Activated CD4-positive, alpha-beta T cell treated with anti-CD3 and anti-CD28 coated beads, Interleukin-2, amount 50 U/mL, for 24 hours (primary cell): ENCODE measurements around the gene CADM4.
"Not testable (repeated sequence)": the region's sequence is repeated elsewhere in the genome, so short reads cannot be mapped to it uniquely, and the experiment has no call there.

Source experiments
- DNase-seq, 2 donors: peaks; one replicate each; pipeline ENCODE4 v3.0.0-alpha.2; 2020; ENCODE audit warnings: low read depth in 1 of 2, low spot score in 1 of 2

CADM4 gene, protein sequence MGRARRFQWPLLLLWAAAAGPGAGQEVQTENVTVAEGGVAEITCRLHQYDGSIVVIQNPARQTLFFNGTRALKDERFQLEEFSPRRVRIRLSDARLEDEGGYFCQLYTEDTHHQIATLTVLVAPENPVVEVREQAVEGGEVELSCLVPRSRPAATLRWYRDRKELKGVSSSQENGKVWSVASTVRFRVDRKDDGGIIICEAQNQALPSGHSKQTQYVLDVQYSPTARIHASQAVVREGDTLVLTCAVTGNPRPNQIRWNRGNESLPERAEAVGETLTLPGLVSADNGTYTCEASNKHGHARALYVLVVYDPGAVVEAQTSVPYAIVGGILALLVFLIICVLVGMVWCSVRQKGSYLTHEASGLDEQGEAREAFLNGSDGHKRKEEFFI

DNA sequence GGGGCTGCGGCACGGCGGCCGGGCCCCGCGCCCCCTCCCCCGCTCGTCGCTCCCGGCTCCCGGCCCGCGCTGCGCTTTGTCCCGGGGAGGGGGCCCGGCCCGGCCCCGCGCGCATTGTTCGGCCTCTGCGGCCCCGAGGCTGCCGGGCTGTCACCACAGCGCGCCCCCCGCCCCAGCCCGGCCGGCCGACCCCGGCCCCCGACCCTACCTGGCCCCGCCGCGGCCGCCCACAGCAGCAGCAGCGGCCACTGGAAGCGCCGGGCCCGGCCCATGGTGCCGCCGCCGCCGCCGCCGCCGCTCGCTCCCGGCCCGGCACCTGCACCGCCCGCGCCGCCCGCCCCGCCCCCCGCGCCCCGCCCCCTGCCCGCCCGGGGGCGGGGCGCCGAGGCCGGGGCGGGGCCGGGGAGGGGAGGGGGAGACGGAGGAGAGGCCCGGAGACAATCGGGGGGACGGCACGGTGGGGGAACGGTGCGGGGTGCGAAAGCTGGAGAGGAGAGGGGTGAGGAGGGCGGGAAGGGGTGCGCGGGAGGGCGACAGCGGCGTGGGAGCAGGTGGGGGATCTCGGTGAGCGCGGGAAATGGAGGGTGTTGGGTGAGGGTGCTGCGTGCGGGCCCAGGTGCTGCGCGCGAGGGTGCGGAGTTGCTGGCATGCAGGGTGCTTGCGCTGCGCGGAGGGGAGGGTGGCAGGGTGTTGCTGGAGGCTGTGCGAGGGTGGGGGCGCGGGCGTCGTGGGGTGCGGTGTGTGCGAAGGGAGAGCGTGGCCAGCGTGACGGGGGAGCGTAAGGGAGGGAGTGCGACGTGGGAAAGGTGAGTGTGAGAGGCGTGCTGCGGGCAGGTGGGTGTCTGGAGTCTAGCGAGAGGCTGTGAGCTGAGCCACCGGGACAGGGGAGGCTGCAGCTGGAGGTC is at the start of gene CADM4:
Gene CADM4 (minus strand): TSS at position 332 of the 905 bp plus-strand sequence. CDS start 60 bp downstream, at position 272.
- DNase-seq: peak in 1 of 2 donors; percentile 15

DNA sequence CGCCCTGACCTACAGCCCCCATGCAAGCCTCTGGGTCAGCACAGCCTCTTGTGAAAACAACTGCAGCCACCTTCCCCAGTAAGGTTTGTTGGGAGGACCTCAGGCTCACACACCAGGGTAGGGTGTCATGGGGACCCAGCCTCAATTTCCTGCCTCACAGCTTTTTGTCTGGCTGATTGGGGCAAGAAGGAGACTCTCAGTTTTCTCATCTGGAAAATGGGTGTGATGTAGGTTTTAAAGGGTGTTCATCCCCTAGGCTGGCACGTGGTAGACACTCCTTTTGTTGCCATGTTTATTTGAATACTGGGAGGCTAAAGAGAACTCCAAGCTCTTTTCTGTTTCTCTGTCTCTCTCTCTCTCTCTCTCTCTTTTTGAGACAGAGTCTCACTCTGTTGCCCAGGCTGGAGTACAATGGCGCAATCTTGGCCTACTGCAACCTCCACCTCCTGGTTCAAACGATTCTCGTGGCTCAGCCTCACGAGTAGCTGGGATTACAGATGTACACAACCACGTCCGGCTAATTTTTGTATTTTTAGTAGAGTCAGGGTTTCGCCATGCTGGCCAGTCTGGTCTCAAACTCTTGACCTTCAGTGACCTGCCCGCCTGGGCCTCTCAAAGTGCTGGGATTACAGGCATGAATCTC is 48.5 kb upstream of the CADM4 start:
- DNase-seq: no peak

DNA sequence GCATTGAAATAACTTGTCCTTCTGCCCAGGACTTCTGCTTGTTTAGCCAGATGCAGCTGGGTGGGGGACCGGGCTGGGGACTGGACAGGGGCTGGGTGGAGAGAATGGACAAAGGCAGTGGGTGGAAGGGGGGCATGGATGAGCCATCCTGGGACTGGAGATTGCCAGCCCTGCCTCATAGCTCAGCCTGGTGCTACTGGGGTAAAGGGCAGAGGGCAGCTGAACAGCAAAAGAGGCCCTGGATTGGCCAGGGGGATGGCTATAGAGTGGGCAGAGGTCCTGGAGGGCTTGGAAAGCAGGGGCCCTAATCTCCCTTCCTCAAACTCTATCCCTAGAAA is 48.0 kb upstream of the CADM4 start:
- no peak for DNase-seq

DNA sequence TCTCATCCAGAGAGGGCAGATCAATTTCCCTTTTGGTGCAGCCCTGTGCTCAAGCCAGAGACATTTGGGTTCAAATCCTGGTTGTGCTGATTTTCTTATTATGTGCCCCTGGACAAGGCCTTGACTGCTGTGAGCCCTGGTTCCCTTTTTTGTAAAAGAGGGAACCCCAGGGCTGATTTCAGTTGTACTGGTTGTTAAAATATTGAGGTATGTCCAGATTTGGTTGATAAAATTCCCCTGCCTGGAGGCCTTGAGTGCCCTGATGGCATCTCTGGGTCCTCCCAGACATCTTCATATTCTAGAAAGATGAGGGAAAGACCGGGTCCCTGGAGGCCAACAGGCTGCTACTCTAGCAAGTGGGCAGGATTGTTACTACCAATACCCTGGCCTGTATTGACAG is 44.7 kb upstream of the CADM4 start:
- DNase-seq: no peak

DNA sequence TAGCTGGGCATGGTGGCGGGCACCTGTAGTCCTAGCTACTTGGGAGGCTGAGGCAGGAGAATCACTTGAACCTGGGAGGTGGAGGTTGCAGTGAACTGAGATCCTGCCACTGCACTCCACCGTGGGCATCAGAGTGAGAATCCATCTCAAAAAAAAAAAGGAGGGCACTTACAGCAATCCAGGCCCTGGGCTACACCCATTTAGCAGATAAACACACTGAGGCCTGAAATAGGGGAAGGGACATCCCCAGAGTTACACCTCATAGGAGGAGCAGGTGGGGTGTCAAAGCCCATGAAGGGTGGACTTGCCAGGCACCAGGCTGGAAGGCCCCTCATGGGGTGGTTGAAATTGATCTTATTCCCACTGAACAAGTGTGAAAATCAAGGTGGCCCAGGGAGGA is 44.3 kb upstream of the CADM4 start:
- DNase-seq: no peak

DNA sequence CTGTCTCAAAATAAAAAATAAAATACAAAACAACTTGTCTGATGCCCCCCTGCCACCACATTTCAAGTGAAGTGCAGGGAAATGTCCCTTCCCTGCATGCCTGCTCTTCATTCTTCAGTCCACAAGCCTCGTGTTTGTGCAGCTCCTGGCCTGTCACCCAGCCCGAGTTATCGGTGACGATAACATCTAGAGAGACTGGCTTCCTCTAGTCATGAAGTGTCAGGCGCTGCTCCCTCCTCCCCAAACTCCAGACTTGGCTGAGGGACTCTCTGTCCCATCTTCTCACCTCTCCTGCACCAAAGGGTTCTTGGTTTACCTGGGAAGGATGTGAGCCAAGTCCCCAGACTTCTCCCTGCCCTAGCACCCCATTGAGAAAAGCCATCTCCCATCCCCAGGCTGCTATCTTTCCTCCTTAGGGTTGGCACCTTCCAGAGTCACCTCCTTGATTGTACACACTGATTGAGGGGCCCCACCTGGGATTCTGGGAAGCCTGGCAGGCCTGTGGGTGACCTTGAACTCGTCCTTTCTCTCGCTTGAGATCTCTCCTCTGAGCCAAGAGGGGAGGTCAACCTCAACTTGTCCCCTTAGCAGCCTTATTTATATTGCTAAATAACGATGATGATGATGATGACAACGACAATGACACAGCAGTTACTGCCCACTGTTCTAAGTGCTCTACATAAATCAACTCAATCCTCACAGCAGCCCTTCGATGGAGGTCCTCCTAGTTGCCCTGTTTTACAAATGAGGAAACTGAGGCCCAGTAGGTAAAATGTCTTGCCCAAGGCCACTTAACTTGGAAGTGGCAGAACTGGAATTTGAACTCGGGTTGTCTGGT is 43.4 kb upstream of the CADM4 start:
- DNase-seq: no peak

DNA sequence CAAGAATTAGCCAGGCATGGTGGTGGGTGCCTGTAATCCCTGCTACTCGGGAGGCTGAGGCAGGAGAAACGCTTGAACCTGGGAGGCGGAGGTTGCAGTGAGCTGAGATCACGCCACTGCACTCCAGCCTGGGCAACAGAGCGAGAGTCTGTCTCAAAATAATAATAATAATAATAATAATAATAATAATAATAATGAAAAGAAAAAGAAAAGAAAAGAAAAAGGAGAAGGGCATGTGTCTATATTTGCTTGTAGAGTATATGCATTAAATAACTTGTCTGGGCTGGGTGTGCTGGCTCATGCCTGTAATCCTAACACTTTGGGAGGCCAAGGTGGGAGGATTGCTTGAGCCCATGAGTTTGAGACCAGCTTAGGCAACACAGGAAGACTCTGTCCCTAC is 42.6 kb upstream of the CADM4 start:
- DNase-seq: not testable (repeated sequence)

DNA sequence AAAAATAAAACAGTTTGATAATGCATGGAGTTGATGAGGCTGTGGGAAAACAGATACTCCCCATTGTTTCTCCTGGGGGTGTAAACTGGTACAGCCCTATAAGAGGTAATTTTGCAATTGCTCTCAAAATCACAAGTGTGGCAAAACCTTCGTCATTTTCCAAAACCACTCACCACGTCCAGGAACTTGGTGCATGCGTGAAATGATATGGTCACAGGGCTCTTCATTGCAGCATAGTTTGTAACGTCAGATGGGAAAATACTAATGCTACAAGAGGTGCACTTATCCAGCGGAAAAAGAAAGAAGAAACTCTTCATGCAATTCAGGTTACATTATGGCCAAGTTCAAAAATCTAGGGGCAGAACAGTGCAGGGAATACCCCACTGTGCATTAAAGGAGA is 42.2 kb upstream of the CADM4 start:
- no peak for DNase-seq

DNA sequence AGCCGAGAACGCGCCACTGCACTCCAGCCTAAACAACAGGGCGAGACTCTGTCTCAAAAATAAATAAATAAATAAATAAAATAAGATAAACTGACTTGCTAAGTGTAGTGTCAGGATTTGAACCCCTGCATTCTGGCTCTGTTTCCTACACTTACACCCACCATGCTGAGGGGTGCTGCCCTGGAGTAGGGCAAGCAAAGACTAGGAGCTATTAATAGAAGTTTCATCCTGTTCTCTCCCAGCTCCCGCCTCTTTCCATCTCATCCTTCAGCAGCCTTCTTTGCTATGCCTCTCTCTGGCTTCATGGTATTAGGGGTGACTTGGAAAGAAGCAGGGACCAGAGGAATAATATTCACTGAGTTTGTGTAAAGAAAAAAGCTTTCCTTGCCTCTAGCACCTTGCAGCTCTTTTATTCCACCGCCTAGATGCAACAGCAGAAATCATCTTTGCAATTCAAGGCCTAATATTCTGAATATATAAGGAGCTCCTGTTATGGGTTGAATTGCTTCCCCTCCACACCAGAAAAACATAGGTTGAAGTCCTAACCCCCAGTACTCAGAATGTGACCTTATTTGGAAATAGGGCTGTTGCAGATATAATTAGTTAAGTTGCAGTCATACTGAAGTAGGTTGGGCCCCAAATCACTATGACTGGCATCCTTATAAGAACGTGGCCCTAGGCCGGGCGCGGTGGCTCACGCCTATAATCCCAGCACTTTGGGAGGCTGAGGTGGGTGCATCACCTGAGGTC is 39.0 kb upstream of the CADM4 start:
- no peak for DNase-seq

DNA sequence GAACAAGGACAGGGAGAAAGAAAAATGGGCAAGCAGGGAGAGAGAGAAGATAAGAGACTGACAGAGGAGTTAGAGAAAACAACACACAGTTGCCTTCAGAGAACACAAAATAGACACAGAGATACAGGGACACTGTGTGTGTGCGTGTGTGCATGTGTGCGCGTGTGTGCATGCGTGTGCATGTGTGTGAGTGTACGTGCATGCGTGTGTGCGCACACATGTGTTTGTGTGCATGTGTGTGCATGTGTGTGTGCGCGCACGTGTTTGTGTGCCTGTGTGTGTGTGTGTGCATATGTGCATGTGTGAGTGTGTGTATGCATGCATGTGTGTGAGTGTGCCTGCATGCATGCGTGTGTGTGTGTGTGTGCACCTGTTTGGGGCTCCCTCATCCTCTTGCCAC is 36.3 kb upstream of the CADM4 start:
- DNase-seq: no peak

DNA sequence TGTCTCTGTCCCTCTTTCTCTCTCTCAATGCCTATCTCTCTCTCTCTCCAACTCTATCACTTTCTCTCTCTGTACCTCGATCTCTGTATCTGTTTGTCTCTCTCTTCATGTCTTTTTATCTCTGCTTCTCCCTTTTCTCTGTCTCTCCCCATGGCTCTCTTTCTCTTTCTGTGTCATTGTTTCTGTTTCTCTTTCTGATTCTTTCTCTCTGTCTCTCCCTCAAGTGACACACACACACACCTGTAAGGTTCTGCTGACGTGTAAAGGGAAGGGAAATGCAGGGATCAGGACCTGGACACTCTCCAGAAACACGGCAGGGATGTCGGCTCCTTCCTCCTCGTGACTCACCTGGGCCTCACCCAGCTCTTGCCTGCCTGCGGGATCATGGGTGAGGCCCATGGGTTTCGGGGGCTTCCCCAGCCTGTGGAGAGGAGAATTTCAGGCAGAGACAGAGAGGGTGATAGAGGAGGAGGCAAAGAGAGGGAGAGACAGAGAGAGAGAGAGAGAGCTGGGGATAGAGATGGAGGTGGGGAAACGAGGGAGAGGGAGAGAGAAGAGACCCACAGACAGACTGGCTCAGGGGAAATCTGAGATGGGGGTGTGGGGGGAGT is 35.7 kb upstream of the CADM4 start:
- DNase-seq: no peak

DNA sequence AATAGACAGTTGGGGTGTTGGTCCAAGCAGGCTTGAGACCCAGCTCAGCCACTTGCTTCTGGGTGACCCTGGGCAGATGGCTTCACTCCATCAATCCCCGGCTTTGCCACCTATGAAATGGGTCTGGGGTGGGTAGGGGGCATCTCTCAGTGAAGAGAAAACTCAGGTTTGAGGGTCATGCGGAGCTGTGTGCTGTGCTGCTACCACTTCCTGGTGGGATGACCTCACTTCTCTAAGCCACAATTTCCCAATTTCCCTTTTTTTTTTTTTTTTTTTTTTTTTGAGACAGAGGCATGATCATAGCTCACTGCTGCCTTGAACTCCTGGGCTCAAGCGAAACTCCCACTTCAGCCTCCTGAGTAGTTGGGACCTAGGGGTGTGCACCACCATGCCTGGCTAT is 34.9 kb upstream of the CADM4 start:
- DNase-seq: no peak

DNA sequence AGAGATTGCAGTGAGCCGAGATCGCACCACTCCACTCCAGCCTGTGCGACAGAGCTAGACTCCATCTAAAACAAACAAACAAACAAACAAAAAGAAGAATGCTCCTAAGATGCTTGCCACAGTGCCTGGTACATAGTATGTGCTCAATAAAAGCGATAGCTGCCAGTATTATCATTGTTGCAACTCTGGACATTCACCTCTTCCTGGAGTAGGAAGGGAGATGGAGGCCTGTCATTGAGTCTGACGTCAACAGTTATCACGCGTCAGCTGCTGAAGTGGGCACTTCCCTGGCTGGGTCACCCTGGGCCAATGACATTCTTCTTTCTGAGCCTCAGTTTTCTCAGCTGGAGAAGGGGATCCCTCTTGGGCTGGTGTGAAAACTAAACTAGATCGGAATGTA is 34.5 kb upstream of the CADM4 start:
- no peak for DNase-seq

DNA sequence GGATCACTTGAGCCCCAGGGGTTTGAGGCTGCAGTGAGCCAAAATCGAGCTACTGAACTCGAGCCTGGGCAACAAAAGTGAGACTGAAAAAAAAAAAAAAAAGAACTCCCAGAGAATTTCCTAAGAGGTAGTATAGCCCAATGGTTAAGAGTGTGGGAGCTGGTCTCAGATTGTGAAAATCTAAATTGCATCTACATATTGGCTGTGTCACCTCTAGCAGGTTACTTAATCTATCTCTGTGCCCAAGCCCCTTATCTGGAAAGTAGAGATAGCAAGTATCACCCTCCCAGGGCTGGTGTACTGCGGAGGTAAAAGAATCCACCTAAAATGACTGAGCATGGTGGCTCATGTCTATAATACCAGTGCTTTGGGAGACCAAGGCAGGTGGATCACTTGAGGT is 34.0 kb upstream of the CADM4 start:
- DNase-seq: no peak

DNA sequence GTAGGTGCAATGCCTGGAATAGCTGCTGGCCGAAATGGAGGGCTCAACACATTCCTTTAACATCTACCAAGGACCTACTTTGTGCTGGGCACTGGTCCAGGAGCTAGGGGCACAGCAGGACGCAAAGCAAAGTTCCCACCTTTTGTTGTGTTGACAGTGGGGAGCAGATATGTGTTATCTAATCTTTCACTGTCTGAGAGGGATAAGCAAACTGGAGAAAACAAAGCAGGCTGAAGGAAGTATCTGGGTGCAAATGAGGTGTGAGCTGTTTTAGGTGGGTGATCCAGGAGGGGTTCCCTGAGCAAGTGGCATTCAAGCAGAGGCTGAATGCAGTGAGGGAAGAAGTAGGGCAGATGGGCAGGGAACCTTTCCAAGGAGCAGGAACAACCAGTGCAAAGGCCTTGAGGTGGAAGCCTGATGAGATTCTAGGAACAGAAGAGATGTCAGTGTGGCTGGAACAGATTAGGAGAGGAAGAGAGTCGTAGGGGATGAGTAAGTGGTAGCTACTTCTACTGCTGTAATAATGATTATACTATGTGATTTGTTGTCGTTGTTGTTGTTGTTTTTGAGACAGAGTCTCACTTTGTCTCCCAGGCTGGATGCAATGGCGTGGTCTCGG is 32.5 kb upstream of the CADM4 start:
- DNase-seq: no peak

DNA sequence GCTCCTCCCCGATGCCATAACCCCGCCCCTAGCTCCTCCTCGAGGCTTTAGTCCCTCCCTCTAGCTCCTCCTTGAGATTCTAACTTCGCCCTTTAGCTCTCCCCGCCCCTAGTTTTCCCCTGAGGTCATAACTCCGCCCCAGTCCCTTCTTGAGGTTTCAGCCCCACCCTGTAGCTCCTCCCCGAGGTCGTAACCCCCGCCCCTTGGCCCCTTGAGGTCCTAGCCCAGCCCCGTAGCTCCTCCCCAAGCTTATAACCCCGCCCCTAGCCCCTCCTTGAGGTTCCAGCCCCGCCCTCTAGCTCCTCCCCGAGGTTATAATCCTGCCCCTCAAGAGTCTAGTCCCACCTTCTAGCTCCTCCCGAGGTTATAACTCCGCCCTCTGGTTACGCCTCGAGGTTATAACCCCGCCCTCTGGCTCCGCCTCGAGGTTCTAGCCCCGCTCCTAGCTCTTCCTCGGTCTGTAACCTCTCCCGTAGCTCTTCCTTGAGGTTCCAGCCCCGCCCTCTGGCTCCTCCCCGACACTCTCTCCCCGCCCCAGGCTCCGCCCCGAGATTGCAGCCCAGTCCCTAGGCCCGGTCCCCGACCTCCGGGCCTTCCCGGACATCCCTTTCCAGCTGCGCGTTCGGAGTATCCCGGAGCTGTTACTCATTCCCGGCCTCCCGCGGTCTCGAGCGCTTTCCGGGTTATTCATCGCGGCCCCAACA is 28.9 kb upstream of the CADM4 start:
- peak; percentile 91 to 95 for DNase-seq

DNA sequence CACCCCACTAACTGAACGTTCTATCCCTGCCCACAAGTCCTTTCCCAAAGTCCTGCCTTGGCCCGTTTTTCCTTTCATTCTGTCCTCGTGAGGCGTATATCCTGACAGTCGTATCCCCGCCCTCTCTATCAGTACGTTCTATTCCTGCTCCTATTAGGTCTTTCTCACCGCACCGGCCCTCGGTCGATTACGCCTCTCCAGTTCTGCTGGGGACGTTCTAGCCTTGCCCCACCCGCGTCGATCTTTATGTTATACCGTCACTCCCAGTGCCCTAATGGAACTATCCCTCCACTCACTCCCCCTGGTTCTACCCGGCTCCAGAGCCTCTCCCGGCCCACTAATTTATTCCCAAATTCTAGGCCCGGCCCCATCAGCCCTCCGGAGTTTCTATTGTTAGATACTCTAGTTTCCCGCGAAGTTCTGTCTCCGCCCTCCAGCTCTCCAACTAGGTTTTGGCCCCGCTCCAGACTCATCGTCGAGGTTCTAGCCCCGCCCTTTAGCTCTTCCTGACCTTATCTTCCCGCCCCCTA is 28.3 kb upstream of the CADM4 start:
- DNase-seq: no peak

DNA sequence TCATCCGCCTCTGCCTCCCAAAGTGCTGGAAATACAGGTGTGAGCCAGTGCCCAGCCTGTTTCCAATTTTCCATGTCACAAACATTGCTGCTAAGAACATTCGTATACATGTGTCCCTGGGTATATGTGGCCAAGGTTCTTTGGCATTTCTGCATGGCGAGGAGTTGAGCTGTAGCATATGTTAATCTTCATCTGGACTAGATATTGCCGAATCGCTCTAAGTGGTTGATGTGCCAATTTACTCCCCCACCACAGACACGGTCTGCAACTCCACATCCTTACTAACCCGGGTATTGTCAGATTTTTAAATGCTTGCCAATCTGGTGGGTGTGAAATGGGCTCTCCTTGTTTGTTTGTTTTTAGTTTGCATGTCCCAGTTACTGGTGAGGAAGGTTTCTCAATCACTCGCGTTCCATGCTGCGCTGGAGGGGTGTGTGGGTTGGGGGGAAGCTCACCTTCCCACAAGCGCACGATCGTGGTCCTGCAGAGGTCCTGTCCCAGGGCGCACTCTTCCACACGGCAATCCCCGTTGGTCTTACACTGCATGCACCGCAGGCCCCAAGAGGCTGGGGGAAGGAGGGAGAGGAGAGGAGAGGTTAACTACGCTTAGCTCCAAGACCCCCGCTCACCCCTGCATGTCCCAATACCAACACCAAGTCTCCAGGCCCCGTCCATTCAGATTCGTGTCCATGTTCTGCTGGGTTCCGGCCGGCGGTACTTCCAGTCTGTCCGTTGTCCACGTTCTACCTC is 27.7 kb upstream of the CADM4 start:
- no peak for DNase-seq
